H4 (cell line): ENCODE measurements around the gene CPZ. TPM values are rescaled to one million over a fixed set of nuclear protein-coding genes. Genes with fewer than 3 reads are reported as not detected.
"Not testable (repeated sequence)": the region's sequence is repeated elsewhere in the genome, so short reads cannot be mapped to it uniquely, and the experiment has no call there.

Experiments used
- DNase-seq: peaks from one replicate; pipeline ENCODE4 v3.0.0-alpha.2; 2015; ENCODE audit warnings: low spot score
- total RNA-seq: library from RNA; depleted of rRNA; stranded (reverse); fragments of >200 nt; shearing (Covaris generic); gene quantifications from 2 replicates; pipeline ENCODE4 v1.2.3, GENCODE V29; 2014

Gene CPZ
- total RNA-seq, 1 experiment from 2014 or later: 1.6 TPM

- DNase-seq: no peak
These were observed 16.3 kb downstream of the CPZ start for GRCh38 chr4:8608714-8609391.

DNA sequence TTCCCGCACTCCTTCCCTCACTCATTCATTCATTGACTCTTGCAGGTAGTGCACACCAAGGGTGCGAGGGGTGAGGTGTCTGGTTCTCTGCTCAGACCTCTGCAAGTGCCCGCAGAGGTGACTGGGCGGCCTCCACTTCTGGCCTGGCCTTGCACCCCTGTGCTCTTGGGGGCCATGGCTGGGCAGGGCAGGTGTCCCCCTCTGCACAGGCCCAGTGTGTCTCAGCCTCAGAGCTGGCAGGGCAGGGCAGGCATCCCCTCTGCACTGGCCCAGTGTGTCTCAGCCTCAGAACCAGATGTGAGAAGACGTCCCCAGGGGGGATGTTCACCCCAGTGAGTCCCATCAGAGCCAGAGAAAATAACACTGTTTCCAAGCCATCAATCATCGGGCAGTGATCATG lies 16.8 kb downstream of the CPZ start:
- DNase-seq: no peak

DNA sequence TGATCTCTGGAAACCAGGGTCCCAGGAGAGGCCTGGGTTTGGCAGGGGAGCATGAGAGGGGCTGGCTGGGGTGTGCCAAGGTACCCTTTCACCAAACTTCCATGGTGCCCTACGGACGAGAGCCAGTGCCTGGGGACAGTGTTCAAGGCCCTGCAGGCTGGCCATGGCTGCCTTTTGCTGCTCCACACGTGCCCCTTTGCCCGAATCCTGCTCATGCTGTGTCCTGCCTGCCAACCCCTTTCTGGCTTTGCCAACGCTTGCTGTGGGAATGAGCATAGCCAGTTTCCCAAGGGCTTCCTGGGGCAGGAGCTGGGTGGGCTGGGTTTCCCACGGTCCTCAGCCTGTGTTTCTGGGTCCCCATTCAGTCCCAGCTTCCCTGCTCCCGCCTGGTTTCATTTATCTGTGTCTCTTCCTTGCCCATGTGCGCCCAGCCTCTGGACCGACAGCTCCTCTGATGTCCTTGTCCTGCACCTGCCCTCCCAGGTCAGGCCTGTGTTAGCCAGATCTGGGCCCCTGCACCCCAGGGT lies 17.3 kb downstream of the CPZ start:
- DNase-seq: no peak

DNA sequence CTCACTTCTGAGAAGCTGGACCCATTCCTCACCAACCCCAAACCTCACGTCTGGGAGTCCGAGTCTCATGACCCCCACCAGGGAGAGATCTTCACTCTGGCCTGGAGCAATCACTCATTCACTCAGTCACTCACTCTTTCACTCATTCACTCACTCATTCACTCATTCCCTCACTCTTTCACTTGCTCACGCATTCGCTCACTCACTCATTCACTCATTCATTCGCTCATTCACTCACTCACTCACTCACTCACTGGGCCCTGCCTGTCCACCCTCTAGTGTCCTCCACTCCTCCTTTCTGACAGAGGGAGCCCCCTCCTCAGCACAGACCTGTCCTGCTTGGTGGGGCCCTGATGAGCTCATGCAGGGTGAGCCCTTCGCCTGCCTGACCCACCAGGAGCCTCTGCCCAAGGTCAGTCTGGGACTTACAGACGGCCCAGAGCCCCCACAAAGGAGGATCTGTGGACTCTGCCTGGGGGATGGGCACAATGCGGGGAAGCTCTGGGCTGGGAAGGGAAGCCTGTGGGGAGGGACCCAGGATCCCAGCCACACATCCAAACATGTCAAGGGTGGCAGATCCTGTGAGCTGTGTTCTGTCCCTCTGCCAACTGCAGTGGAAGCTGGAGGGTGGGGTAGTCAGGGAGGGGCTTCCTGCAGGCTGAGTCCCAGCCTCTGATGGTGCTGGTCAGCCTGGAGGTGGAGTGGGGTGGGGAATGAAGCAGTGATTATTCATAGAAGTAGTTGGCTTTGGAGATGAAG lies 18.5 kb downstream of the CPZ start:
- DNase-seq: no peak

DNA sequence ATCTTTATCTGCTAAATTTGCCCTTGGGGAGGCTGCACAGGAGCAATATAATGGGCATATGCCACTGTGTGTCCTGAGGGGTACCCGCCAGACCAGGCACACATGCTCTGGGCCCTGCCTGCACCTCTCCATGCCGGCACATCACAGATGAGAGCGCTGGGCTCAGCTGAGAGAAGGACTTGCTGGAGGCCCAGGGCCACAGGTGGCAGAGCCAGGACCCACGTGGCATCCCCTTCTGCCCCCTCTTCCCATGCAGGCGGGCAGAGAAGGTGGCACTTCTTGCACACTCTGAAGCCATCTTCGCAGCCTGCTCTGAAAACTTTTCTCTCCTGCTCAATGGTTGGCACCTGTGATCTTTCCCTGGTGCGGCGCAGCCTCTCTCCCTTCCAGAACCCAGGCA lies 20.1 kb downstream of the CPZ start:
- DNase-seq: no peak

GRCh38 chr4:8613421-8614364 lies 21.1 kb downstream of the CPZ start:
- no peak for DNase-seq

GRCh38 chr4:8614365-8615193 lies 22.0 kb downstream of the CPZ start:
- no peak for DNase-seq

DNA sequence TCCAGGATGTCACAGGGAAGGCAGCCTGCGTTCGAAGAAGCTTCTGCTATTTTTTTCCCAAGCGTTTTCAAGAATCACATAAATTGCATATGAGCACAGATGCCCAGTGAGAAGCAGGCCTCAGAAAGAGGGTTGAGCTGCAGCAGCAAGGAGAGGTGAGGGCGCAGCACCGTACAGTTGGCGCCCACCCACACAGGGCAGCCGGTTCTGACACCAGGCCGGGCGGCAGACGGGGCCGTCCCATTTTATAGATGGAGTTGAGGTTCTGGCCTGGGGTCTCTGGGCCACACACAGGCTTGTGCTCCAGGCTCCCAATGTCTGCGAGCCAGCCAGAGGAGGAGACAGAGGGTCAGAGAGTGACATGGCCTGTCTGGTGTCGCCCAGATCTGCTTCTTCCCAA lies 22.8 kb downstream of the CPZ start:
- no peak for DNase-seq

- DNase-seq: no peak
These were observed 23.6 kb downstream of the CPZ start for GRCh38 chr4:8615921-8616787.

- no peak for DNase-seq
These were observed 24.3 kb downstream of the CPZ start for GRCh38 chr4:8616831-8617230.

DNA sequence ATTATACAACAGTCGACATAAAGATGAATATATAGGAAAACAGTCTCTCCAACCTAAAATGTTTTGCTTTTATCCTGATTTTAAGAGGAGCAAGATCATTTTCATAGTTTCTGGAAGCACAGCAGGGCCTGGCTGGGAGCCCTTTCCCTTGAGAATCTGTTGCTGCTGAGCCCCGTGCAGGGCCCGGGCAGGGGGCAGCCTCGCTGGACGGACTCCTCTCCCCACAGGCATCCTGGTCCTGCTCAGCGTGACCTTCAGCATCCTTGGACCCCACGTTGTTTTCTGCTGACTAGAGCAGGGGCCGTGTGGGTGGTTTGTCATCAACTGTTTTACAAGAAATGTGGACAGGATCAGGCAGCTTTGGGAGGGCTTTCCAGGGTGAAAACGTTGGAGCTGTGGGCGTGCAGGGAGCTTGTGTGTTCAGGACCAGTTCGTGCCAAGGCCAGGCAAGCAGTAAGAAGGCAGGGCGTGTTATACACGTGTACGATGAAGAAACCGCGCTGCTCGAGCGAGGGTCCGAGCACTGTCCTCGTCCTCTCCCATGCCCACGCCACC lies 25.0 kb downstream of the CPZ start:
- DNase-seq: no peak

- DNase-seq: no peak
These were observed 25.9 kb downstream of the CPZ start for GRCh38 chr4:8618421-8618820.

- DNase-seq: no peak
These were observed 26.6 kb downstream of the CPZ start for GRCh38 chr4:8618961-8619720.

DNA sequence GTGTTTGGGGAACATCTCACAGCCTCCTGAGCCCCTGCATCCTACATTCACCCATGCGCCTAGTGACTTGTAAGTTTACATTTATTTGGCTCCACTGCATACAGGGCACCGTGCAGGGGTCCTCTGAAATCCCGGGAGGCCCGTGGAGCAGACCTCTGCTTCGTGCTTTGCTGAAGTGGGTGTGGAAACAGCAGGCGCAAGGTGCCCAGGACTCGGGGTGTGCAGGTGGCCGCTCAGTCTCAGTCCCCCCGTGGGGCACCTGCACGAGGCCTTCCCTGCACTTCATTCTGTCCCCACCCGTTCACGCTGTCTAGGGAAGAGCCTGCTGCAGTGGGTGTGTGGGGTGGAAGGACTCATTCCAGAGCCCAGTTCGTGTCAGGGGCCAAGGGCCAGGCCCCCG lies 28.6 kb downstream of the CPZ start:
- not testable (repeated sequence) for DNase-seq

DNA sequence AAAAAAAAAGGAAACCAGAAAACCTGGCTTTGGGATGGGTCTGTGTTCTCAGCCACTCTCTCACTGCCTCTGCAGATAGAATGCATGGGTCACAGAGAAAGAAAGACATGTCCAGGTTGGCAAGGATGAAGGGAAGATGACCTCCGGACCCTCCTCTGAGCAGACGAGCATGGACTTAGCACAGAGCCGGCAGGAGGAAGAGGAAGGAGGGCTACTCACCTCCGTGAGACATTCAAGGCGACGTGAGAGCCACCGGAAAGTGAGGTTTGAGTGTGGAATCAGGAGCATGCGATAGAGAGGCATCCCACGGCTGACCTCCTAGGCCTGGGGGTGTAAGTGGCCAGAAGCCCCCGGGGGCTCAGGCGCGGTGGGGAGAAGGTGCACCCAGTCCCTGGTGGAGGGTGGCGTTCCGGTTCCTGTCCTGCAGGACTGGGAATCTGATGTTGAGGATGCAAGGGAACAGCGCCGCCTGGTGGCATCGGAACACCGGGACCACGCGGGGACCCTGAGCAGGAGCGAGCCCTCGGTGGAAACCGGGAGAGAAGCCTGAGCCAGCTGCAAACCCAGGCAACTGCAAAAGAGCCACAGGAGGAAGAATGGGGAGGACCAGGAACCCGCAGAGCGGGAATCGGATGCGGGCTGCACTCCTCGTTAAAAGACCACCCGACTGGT lies 32.2 kb downstream of the CPZ start:
- not testable (repeated sequence) for DNase-seq

DNA sequence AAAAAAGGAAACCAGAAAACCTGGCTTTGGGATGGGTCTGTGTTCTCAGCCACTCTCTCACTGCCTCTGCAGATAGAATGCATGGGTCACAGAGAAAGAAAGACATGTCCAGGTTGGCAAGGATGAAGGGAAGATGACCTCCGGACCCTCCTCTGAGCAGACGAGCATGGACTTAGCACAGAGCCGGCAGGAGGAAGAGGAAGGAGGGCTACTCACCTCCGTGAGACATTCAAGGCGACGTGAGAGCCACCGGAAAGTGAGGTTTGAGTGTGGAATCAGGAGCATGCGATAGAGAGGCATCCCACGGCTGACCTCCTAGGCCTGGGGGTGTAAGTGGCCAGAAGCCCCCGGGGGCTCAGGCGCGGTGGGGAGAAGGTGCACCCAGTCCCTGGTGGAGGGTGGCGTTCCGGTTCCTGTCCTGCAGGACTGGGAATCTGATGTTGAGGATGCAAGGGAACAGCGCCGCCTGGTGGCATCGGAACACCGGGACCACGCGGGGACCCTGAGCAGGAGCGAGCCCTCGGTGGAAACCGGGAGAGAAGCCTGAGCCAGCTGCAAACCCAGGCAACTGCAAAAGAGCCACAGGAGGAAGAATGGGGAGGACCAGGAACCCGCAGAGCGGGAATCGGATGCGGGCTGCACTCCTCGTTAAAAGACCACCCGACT lies 37.8 kb downstream of the CPZ start:
- DNase-seq: not testable (repeated sequence)

DNA sequence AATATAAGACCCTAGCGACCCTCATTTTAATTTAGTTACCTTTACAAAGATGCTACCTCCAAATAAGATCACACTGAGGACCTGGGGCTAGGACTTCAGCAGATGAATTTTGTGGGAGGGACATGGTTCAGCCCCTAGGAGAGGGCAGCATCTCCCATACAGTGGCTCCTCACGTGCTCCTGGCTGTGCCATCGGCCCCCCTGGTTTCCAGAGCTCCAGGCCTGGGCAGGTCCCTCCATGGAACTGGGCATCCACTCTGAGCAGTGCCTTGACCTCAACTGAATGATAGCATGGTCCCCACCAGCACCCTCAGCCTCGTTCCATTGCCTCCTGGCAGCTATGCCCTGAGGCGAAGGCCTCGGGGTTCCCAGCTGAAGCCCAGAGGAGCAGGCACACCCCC lies 39.3 kb downstream of the CPZ start:
- not testable (repeated sequence) for DNase-seq

DNA sequence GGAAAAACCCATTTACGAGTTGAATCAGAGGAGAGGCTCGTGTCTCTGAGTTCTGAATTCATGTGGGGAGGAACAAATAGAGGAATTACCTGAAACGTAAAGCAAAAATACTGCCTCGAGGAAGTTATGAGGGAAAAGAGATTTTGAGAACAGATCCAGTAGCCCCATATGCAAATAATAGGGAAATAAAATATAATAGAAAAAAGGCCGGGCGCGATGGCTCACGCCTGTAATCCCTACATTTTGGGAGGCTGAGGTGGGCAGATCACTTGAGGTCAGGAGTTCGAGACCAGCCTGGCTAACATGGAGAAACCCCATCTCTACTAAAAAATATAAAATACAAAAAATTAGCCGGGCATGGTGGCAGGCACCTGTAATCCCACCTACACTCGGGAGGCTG lies 42.2 kb downstream of the CPZ start:
- DNase-seq: not testable (repeated sequence)
